ENCODE measurements around the gene CYP24A1. TPM values are rescaled to one million over a fixed set of nuclear protein-coding genes. Genes with fewer than 3 reads are reported as not detected.

CYP24A1 gene
- polyA plus RNA-seq, 1 of the 3 experiments (the other 2 are of a cell fraction) = 8.8 TPM

DNA sequence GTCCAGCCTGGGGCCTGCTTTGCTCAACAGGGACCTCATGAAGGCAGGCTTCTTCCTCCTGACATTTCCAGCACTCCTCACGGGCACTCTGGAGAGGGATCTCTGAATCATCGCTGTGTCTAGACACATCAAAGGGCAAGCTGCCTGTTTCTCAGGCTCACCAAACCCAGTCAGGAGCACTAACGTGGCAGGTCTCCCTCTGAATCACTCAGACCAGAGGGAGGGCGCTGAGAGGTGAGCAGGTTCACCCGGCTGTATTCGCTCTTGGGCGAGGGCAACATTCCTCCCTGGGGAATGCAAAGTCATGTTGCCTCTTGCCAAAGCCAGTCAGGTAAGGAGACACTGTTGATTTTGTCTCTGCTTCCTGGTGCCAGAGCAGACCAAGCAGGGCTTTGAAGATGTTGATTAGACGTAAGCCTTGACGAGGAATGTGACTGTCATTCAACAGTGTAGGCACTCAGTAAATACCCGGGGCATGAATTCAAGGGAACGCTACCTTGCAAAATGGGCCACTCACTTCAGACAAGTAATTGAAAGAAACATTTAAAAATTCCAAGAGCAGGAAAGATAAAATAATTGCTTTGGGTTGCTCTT is 50.1 kb downstream of the CYP24A1 start:
- DNase-seq = no peak
- CTCF ChIA-PET = interaction anchor here (1.1 kb wide), 1 partner anchor 76 kb away, joined by 4 read pairs; no protein-coding TSS in a partner anchor
- Histone ChIP-seq H3K27me3 (ENCODE audit: insufficient read depth) (no peaks in the 10 kb centered on the region), H3K9ac (peak overlapping the region; percentile 36; the same call in 1 of the 2 replicates), H3K4me2 (peak overlapping the region; percentile 29; the same call in 1 of the 2 replicates), H2AFZ (ENCODE audit: low read depth) (no peak overlapping the region), H3F3A (replicated peaks; ENCODE audit: insufficient read depth) (peaks cover 18% of the 10 kb centered on the region), H4K20me1 (ENCODE audit: insufficient read depth) (no peaks in the 10 kb centered on the region), H3K4me1 (ENCODE audit: control insufficient read depth in 1 of 2, insufficient read depth in 2 of 2, low read depth in 1 of 2, low read length in 1 of 2) (0 out of 4 replicates have a peak, but pooled peaks cover 0 to 6% of the 10 kb centered on the region in 2 experiments), H3K9me3 (no peaks in the 10 kb centered on the region), H3K4me3 (ENCODE audit: low read depth in 2 of 2, low read length in 1 of 2) (no peak overlapping the region), H3K9me2 (no peaks in the 10 kb centered on the region), H3K36me3 (replicated peaks in 1 of 2; ENCODE audit: control insufficient read depth in 1 of 2, insufficient read depth in 2 of 2, low read length in 1 of 2) (no peaks in the 10 kb centered on the region), H3K27ac (ENCODE audit: low read depth in 2 of 2, low read length in 1 of 2) (peak overlapping the region in 1 of 2 experiments; percentile 79; a peak in 2 of 4 replicates), H3K79me2 (ENCODE audit: insufficient read depth) (no peaks in the 10 kb centered on the region)
- POLR2A ChIA-PET = no interaction called here
- 47% methylated on average over 10 of the region's 11 CpGs for WGBS (ENCODE audit: low lambda C conversion rate)
- TF ChIP-seq GATA2 (CRISPR knock-in tag; IDR thresholded peaks at IDR 0.05) (no peak), CHD2 (IDR thresholded peaks at IDR 0.05; ENCODE audit: low read length, partially characterized antibody) (no peak), FOSL2 (IDR thresholded peaks at IDR 0.05; ENCODE audit: borderline replicate concordance, low read depth) (peak; percentile 73; the same call in 1 of the 2 replicates), MXI1 (IDR thresholded peaks at IDR 0.05; ENCODE audit: low read depth, low read length) (no peak), USF1 (IDR thresholded peaks at IDR 0.05; ENCODE audit: borderline replicate concordance, low read depth) (0 out of 2 replicates have a peak, but pooled peaks have one; percentile 51), TCF12 (IDR thresholded peaks at IDR 0.05) (peak; percentile 54), PBX3 (IDR thresholded peaks at IDR 0.05) (peak; percentile 70), RXRA (IDR thresholded peaks at IDR 0.05; ENCODE audit: borderline replicate concordance, low read depth) (peak; percentile 89; the same call in 1 of the 2 replicates), GABPA (IDR thresholded peaks at IDR 0.05; ENCODE audit: low read depth) (no peak), RAD21 (IDR thresholded peaks at IDR 0.05; ENCODE audit: low read length) (no peak), NFIC (IDR thresholded peaks at IDR 0.05; ENCODE audit: borderline replicate concordance) (peak; percentile 25; the same call in 1 of the 2 replicates), JUND (IDR thresholded peaks at IDR 0.05) (peak; percentile 72), FOXJ3 (CRISPR knock-in tag; IDR thresholded peaks at IDR 0.05) (no peak), TAF1 (IDR thresholded peaks at IDR 0.05; ENCODE audit: borderline replicate concordance, low read depth, low read length) (no peak), TEAD4 (IDR thresholded peaks at IDR 0.05; ENCODE audit: borderline replicate concordance, insufficient read depth) (0 out of 2 replicates have a peak, but pooled peaks have one; percentile 9)
- TF ChIP-seq, protein P1, sequence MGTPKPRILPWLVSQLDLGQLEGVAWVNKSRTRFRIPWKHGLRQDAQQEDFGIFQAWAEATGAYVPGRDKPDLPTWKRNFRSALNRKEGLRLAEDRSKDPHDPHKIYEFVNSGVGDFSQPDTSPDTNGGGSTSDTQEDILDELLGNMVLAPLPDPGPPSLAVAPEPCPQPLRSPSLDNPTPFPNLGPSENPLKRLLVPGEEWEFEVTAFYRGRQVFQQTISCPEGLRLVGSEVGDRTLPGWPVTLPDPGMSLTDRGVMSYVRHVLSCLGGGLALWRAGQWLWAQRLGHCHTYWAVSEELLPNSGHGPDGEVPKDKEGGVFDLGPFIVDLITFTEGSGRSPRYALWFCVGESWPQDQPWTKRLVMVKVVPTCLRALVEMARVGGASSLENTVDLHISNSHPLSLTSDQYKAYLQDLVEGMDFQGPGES (IDR thresholded peaks at IDR 0.05; ENCODE audit: low read depth, low read length) = no peak
- TF ChIP-seq, protein P2, sequence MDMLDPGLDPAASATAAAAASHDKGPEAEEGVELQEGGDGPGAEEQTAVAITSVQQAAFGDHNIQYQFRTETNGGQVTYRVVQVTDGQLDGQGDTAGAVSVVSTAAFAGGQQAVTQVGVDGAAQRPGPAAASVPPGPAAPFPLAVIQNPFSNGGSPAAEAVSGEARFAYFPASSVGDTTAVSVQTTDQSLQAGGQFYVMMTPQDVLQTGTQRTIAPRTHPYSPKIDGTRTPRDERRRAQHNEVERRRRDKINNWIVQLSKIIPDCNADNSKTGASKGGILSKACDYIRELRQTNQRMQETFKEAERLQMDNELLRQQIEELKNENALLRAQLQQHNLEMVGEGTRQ (IDR thresholded peaks at IDR 0.05; ENCODE audit: borderline replicate concordance, low read depth, low read length) = no peak
- TF ChIP-seq, protein P3, sequence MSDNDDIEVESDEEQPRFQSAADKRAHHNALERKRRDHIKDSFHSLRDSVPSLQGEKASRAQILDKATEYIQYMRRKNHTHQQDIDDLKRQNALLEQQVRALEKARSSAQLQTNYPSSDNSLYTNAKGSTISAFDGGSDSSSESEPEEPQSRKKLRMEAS (IDR thresholded peaks at IDR 0.05; ENCODE audit: low read depth) = peak; percentile 46; the same call in 1 of the 2 replicates

Data from SK-N-SH (cell line).